Glutamatergic neuron (in vitro differentiated cells): ENCODE data around the gene BRD1. TPM values are rescaled to one million over a fixed set of nuclear protein-coding genes. Genes with fewer than 3 reads are reported as not detected.

Source experiments
- DNase-seq: peaks from one replicate; pipeline ENCODE4 v3.0.0; 2022
- H3K27ac Mint-ChIP-seq: one replicate; pipeline ENCODE4 v1.8.0; 2020; ENCODE audit warnings: mild to moderate bottlenecking, mixed read lengths, inconsistent platforms; ENCODE audit not compliant: unreplicated experiment
- H3K27me3 Mint-ChIP-seq: one replicate; pipeline ENCODE4 v1.8.0; 2020; ENCODE audit warnings: mild to moderate bottlenecking, moderate library complexity, mixed read lengths, inconsistent platforms; ENCODE audit not compliant: unreplicated experiment
- H3K36me3 Mint-ChIP-seq: one replicate; pipeline ENCODE4 v1.8.0; 2020; ENCODE audit warnings: mild to moderate bottlenecking, mixed read lengths, inconsistent platforms; ENCODE audit not compliant: unreplicated experiment
- H3K4me1 Mint-ChIP-seq: one replicate; pipeline ENCODE4 v1.8.0; 2020; ENCODE audit warnings: mild to moderate bottlenecking, low read depth, mixed read lengths, inconsistent platforms; ENCODE audit not compliant: unreplicated experiment
- H3K4me3 Mint-ChIP-seq: one replicate; pipeline ENCODE4 v1.8.0; 2020; ENCODE audit warnings: mild to moderate bottlenecking, mixed read lengths, inconsistent platforms; ENCODE audit not compliant: unreplicated experiment
- H3K9me3 Mint-ChIP-seq: one replicate; pipeline ENCODE4 v1.8.0; 2020; ENCODE audit warnings: mild to moderate bottlenecking, moderate library complexity, mixed read lengths, inconsistent platforms; ENCODE audit not compliant: unreplicated experiment
- CTCF ChIP-seq: fragments of 200-600 bp; sonication (generic); IDR thresholded peaks from one replicate; pipeline ENCODE4 v1.5.0; 2021; ENCODE audit not compliant: partially characterized antibody, unreplicated experiment
- total RNA-seq: library from RNA; stranded (reverse); fragmentation: NEBNext Ultra II Directional; extraction: Animal tissue kit (Norgen Biotek cat#: 25700); gene quantifications from one replicate; pipeline ENCODE4 v1.2.1, GENCODE V29; 2021; ENCODE audit not compliant: unreplicated experiment

The BRD1 gene
- total RNA-seq, 1 donor from 2014 or later, result 73.7 TPM

GRCh38 chr22:49775867-49776511 is 51.7 kb downstream of the BRD1 start:
- no peak for TF ChIP-seq CTCF
- DNase-seq, result no peak
- no peaks in the 10 kb centered on the region for H3K36me3 Mint-ChIP-seq
- H3K4me1 Mint-ChIP-seq, result peaks cover 10% of the 10 kb centered on the region
- H3K4me3 Mint-ChIP-seq, result no peak overlapping the region
- H3K9me3 Mint-ChIP-seq, result peaks cover 4% of the 10 kb centered on the region
- no peak overlapping the region for H3K27ac Mint-ChIP-seq
- H3K27me3 Mint-ChIP-seq, result peaks cover 9% of the 10 kb centered on the region

GRCh38 chr22:49775191-49775866 is 52.3 kb downstream of the BRD1 start:
- peaks cover 4% of the 10 kb centered on the region for H3K9me3 Mint-ChIP-seq
- no peak overlapping the region for H3K4me3 Mint-ChIP-seq

GRCh38 chr22:49774499-49775151 is 53.0 kb downstream of the BRD1 start:
- H3K27me3 Mint-ChIP-seq, result peaks cover 13% of the 10 kb centered on the region
- no peak for TF ChIP-seq CTCF
- peak; percentile 11 for DNase-seq
- H3K4me3 Mint-ChIP-seq, result no peak overlapping the region
- H3K9me3 Mint-ChIP-seq, result peaks cover 4% of the 10 kb centered on the region
- no peaks in the 10 kb centered on the region for H3K36me3 Mint-ChIP-seq
- H3K27ac Mint-ChIP-seq, result no peak overlapping the region
- peaks cover 6% of the 10 kb centered on the region for H3K4me1 Mint-ChIP-seq

More at GRCh38 chr22:49775191-49775866, 52.3 kb downstream of the BRD1 start:
- peak; percentile 7 for DNase-seq
- Mint-ChIP-seq H3K27me3 (peaks cover 9% of the 10 kb centered on the region), H3K36me3 (no peaks in the 10 kb centered on the region), H3K27ac (no peak overlapping the region), H3K4me1 (peaks cover 10% of the 10 kb centered on the region)
- no peak for TF ChIP-seq CTCF

GRCh38 chr22:49774046-49774445 is 53.6 kb downstream of the BRD1 start:
- Mint-ChIP-seq H3K27ac (no peak overlapping the region), H3K4me3 (no peak overlapping the region), H3K4me1 (peaks cover 4% of the 10 kb centered on the region), H3K36me3 (no peaks in the 10 kb centered on the region), H3K27me3 (peaks cover 13% of the 10 kb centered on the region), H3K9me3 (peaks cover 4% of the 10 kb centered on the region)
- no peak for TF ChIP-seq CTCF
- DNase-seq, result no peak

GRCh38 chr22:49773531-49773930 is 54.1 kb downstream of the BRD1 start:
- peaks cover 4% of the 10 kb centered on the region for H3K9me3 Mint-ChIP-seq
- H3K27me3 Mint-ChIP-seq, result peaks cover 12% of the 10 kb centered on the region
- no peak for TF ChIP-seq CTCF
- no peak overlapping the region for H3K4me3 Mint-ChIP-seq
- no peak for DNase-seq
- no peak overlapping the region for H3K27ac Mint-ChIP-seq
- peaks cover 8% of the 10 kb centered on the region for H3K4me1 Mint-ChIP-seq
- no peaks in the 10 kb centered on the region for H3K36me3 Mint-ChIP-seq
